Choroid plexus epithelial cell (primary cell): ENCODE data around the gene C11orf71.

Experiments used
- DNase-seq: peaks from one replicate; pipeline ENCODE4 v3.0.0-alpha.2; 2010; ENCODE audit warnings: low read depth
- H3K4me3 ChIP-seq: 2 replicates; pipeline ENCODE4 v1.5.1; 2011; ENCODE audit warnings: low read depth, mild to moderate bottlenecking, control low read depth, low read length, moderate library complexity
- TF ChIP-seq, protein P1 (sequence below): conservative IDR thresholded peaks from 2 replicates; pipeline ENCODE4 v1.5.1; 2011; ENCODE audit warnings: low read depth, mild to moderate bottlenecking, control low read depth, inconsistent platforms, low read length, moderate library complexity

Gene C11orf71

GRCh38 chr11:114400915-114401223 lies 558 bp upstream of the C11orf71 start:
- TF ChIP-seq, protein P1, sequence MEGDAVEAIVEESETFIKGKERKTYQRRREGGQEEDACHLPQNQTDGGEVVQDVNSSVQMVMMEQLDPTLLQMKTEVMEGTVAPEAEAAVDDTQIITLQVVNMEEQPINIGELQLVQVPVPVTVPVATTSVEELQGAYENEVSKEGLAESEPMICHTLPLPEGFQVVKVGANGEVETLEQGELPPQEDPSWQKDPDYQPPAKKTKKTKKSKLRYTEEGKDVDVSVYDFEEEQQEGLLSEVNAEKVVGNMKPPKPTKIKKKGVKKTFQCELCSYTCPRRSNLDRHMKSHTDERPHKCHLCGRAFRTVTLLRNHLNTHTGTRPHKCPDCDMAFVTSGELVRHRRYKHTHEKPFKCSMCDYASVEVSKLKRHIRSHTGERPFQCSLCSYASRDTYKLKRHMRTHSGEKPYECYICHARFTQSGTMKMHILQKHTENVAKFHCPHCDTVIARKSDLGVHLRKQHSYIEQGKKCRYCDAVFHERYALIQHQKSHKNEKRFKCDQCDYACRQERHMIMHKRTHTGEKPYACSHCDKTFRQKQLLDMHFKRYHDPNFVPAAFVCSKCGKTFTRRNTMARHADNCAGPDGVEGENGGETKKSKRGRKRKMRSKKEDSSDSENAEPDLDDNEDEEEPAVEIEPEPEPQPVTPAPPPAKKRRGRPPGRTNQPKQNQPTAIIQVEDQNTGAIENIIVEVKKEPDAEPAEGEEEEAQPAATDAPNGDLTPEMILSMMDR, result no peak
- H3K4me3 ChIP-seq, result peak overlapping the region; percentile 87
- DNase-seq, result no peak

GRCh38 chr11:114399490-114400215 lies 658 bp downstream of the C11orf71 start:
- DNase-seq, result peak; percentile 74
- H3K4me3 ChIP-seq, result peak overlapping the region; percentile 87
- TF ChIP-seq, protein P1, result no peak

GRCh38 chr11:114398303-114398920 lies 1.9 kb downstream of the C11orf71 start:
- no peak overlapping the region for H3K4me3 ChIP-seq
- TF ChIP-seq, protein P1, result no peak
- DNase-seq, result no peak

DNA sequence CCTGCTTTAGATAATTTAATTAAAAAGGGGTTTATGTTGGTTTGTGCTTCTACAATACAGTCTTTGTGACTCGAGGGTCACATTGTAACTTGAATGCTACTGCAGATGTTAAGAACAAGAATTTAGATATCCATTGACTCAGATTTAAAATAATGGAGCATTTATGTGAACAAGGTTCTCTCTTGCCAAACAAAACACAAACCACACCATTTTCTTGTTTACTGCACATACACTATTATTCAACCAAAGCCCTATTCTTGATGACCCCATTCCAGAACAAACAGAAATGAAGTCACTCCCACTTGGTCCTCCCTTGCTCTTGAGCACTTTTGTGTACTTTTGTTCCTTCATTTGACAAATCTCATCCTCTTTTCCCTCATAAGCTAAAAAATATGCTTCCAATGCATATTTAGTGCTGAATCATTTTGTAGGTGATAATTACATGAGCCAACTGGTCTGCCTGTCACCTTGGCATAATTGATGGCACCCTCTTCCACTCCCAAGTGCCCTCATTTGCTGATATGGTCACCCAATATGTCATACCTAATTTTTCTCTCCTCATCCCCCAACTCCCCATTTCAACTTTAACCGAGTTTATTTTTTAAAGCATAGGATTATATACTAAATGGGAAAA lies 2.8 kb downstream of the C11orf71 start:
- DNase-seq, result no peak
- TF ChIP-seq, protein P1, result no peak
- H3K4me3 ChIP-seq, result no peak overlapping the region

DNA sequence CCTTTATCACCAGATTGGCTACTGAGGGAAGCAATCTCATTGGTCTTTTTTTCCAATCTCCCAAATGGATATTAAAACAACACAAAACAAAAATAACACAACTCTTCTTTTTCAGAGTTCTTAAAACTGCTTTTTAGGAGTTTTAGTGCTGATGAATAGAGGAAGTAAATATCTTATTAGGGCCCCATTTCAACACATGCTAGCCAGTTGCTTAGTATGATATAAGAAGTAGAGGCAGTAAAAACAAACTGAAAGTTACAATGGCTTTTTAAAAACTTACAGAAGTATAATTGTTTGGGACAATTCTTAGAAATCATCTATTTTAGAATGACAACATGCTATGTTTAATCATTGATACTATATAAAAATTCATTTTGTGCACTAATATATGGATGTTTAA lies 3.4 kb downstream of the C11orf71 start:
- H3K4me3 ChIP-seq, result no peak overlapping the region
- no peak for DNase-seq
- TF ChIP-seq, protein P1, result no peak

DNA sequence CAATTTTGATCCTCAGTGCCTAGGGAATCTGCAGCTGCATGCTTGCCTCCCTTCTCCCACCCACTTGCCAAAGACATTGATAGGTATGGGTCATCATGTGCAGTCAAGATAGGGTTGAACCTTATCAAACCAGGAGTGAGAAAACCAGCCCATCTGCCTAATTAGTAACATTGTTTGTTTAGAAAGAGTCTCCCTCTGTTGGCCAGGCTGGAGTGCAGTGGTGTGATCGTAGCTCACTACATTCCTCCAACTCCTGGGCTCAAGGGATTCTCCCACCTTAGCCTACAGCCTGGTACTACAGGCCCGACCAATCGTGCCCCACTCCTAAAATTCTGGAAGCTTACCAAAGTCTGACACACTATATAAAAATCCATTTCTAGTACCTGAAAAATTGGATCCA lies 4.6 kb downstream of the C11orf71 start:
- TF ChIP-seq, protein P1, result peak; percentile 70
- no peak overlapping the region for H3K4me3 ChIP-seq
- DNase-seq, result peak; percentile 30
